NOMO-1 treated with DMSO at 0.1 percent for 48 hours (cell line): Measurements from ENCODE around the gene ZNRF1.
A peak's percentile ranks its signal among the peaks of the same experiment; 100 is the strongest.

Experiments used
- DNase-seq: peaks from one replicate; lab custom pipeline; 2025; ENCODE audit not compliant: unreplicated experiment; lab: John Stamatoyannopoulos, UW

ZNRF1 gene

DNA sequence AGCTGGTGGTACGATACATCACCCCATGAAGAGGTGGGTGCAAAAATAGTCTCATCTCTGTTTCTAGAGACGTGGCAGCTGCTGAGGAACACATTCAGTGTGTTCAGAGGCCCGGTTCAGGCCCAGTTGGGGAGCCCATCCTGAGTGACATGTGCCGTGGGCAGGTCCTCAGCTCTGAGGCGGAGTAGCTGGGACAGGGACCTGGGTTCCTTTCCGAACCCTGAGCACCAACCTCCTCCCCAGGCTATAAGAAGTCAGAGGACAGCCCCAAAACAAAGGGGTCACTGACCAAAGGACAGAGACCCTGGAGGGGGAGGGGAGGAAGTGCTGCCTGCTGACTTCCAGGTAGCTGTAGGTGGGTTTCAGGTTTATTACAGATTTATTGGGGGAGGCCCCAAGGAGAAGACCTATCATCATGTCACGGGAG, 112.7 kb downstream of the ZNRF1 start:
- DNase-seq: no peak

DNA sequence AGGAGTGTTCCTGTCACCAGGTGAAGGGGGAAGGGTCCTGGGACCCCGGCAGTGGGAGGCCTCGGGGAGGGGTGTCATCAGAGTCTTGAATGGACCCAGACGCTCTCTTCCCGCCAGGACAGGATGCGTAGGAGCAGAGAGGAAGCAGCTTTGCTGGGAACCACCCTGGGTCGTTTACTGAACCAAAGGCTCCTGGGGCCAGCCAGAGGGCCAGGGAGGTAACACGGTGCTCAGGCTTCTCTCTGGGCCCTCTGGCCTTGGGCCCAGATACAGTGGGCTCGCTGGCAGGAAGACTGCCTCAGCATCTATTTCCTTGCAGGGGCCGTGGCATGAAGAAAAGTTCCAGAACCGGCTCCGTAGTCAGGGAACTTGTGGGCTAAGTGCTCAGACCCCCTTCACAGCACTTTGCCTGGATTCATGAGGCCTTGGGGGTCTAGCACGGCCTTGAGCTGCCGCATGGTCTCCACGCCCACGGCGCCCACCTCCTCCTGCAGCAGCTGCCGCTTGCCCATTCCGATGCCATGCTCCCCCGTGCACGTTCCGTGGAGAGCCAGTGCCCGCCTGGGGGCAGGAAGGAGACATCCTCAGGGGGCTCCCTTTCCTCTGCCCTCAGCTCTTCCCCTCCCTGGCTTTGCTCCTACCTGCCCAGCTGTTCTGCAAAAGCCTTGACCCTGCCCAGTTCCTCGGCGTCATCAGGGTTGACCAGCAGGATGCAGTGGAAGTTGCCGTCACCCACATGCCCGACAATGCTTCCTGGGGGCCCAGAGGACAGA, 113.3 kb downstream of the ZNRF1 start:
- no peak for DNase-seq

DNA sequence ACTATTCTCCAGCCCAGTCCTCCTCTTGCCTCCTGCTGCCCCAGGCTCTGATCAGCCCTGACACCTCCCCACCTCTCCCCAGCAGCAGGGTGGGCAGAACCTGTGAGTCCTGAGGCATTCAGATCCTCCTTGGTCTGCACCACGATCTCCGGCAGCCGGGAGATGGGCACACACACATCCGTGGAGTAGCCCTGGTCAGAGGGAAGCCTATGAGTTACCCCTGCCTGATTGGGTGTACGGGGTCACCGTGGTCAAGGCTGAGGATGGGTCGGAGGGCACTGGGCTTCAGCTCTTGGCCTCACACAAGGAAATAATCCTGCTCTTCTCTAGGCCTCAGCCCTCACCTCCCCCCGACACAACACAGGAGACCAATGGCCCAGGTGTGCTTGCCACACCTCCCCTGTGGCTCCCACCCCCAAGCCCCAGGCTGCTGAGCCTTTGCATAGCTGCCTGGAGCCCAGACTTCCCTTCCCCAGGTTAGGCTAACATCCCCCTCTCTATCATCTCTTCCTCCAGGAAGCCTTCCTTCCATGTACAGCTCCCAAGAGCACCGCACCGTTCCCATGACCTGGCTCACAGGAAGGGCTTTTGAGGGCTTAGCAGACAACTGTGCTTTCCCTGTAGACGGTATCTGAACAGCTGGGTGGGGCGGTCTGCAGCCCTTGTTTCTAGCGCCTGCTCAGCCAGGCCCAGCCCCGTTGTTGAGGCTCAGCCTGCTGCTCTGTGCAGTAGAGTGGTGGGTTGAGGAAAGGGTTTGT, 114.1 kb downstream of the ZNRF1 start:
- no peak for DNase-seq

DNA sequence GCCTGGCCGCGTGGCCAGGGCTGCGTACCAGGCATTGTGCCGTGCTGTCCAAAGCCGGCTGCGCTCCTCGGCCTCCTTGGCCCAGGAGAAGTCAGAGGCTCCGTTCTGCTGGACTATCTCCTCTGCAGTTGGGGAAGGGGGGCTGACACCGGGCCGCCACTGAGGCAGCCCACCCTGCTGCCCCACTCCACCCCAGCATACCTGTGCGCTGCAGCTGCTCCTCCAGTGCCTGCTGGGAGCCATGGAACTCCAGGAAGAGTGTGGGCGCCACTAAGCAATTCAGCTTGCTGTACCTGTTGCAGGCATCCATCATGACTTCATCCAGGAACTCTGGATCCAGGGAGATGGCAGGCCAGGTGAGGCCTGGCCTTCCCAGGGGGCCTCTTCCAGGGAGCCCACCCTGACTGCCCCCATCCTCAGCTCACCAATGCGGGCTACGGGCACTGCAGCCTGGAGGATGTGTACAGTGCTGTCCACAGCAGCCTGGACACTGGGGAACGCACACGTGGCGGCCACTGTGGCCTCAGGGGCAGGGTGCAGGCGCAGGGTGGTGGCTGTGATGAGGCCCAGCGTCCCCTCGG, 114.8 kb downstream of the ZNRF1 start:
- no peak for DNase-seq

DNA sequence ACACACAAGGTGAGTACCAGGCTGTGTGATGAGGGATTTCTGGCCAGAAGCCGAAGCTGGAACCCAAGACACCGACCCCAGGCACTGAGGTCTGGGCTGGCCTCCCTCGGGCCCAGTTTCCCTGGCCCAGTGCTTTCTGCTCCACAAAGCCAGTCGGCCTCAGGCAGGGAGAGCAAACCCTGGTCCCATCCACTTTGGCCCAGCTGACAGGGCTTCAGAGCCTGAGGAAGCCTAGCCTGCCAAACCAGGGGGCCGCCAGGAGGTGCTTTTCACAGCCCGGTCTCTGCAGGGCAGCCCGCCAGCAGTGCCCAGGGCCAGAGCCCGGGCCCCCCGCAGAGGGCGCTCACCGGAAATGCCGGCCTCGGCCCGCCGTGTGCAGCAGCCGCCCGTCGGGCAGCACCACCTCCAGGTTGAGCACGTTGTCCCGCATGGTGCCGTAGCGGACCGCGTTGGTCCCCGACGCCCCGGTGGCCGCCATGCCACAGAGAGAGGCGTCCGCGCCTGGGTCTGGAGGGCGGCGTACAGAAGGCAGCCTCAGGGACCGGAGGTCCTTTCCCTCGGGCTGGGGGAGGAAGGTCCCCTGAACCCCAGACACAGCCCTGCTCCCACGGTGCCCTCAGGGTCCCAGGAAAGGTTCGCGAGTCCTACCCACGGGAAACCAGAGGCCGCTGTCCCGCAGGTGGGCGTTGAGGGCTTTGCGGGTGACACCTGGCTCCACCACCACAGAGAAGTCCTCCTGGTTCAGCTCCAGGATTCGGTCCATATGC, 115.5 kb downstream of the ZNRF1 start:
- DNase-seq: no peak

DNA sequence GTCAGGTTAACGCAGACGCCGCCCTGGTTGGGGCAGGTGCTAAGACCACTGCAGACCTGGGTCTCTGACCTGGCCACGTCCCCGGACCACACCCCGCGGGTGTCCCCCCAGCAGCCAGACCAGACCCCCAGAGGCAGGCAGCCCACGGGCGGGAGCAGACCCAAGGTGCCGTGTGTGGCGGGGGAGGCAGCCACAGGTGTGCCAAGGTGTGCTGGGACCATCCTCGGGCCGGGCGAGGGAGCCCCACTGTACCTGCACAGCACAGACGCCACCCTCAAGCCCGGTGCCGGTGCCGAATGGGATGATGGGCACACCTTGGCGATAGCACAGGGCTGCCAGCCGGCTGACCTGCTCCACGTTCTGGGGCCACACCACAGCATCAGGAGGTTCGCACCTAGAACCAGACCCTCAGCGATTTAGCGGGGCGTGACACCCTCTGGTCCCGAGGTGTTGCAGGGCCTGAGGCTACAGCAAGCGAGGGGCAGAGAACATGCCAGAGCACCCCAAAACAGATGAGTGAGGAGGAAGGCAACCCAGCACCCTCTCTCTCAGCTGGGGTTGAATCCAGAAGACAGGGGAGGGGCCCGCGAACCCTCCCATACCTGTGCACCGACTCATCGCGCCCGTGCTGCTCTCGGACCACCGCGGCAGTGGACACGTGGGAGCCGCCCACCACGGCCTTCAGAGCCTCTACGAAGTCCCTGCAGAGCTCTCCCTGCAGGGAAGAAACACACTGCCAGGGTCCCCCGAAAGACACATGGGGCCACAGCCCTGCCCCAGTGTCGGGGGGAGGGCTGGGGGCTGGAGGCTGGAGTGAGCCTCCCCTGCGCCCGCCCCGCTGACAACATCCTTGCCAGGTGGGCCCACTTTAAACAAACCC, 116.4 kb downstream of the ZNRF1 start:
- DNase-seq: no peak

DNA sequence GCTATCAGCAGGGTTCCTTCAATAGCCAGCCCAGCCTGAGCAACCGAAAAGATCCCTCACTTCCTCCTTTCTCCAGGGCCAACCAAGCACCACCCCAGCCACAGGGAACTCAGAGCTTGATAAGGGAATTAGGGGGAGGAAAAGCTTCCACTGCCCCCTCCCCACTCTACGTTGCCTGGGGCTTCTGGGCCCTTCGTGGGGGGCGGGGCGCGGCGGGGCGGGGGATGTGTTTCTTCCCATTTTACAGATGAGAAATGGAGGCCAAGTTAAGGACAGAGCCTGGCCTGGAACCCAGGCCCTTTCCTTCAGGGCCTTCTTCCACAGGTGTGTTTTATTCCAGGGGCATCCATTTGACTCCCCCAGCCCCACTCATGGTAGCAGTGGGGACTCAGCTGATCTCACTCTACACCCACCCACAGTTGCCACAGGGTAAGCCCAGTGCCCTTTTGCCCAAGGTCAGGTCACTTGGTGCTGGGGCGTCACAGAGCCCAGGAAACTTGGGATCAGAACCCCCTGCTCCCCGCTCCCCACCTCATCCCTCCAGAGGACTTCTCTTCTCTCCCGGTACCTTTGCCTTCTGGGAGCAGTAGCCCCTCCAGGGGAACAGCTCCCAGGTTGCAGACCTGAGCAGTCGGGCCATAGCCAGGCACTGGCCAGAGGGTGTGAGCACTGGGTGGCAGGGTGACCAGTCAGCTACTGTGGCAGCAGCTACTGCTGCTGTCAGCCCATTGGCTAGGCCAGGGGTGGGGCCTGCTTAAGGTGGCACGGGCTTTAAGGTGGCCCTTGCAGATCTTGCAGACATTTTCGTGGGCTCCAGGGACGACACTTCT, 117.5 kb downstream of the ZNRF1 start, which contains the start of gene LDHD:
Gene LDHD (minus strand): TSS at position 700 of the 830 bp plus-strand sequence. CDS start 60 bp downstream, at position 640.
- peak; percentile 82 for DNase-seq

DNA sequence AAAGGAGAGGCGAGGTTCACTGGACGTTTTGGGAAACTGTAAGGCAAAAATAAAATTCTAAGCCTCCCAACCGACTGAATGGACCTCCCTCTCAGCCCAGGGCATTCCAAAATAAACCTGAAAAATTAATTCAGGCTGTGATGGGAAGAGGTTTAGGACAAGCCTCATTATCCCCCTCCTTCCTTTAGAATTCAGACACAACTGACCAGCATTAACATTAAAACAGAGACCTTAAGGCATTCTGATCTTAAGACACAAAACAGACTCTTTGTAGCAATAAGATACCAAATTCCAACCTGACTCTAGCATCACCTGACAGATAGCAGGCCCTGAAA, 118.1 kb downstream of the ZNRF1 start:
- no peak for DNase-seq

DNA sequence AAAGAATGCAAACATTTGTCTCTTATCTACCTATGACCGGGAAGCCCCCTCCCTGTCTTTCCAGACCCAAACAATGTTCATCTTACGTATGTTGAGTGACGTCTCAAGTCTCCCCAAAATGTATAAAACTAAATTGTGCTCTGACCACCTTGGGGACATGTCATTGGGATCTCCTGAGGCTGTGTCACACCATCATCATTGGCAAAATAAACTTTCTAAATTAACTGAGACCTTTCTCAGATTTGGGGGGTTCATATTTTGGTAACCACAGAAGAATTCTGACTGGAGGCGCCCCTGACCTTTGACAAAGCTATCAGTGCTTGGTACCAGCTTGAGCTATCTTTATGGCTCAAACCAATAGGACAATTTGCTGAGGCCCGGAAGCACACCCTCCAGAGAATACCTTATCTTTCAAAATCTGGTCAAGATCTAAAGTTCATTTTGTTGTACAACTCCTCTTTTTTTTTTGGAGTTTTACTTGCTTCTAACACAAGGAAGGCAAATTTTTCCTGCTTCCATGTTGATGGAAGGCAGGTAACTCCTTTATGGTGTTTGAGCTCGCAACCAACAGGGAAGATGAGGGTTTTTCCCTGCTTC, 120.2 kb downstream of the ZNRF1 start:
- no peak for DNase-seq

DNA sequence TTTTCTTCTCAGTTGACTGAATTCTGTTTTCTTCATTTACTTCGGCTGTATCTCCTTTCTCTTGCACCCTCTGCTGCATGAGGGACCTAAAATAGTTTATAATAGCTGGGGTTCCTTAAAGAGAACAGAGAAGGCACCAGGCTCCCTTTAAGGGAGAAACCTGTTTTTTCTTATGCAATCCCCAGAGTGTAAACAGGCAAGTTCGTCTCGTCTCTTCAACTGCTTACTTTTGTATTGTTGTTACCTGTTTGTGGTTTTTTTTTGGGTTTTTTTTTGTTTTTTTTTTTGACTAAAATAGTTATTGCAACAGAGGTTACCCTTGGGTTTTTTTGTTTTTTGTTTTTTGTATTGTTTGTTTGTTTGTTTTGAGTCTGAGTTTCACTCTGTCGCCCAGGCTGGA, 121.4 kb downstream of the ZNRF1 start:
- DNase-seq: no peak

DNA sequence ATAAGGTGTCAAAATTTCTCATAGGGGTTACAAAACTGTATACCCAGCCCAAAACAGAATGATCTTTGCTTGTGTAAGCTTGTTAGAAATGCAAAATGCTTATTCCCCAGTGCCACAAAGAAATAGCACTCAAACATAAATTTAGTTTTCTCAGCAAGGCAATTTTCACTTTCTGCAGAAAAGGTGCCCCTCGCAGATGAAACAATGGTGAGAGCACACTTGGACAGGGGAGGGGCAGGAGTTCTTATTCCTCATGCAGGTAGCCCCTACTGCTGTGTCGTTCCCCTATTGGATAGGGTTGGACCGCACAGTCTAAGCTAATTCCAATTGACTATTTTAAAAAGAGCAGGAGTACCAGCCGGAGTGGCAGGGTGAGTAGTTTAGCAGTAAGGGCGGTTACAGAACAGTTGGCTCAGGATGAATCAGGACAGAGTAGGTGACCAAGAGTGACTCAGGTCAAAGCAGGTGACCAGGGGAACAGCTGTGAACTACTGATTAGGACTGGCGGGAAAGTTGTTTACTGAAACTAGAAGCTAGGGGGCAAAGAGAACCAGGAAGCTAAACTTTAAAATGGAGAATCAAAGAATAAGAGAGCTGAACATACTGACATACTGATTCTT, 123.2 kb downstream of the ZNRF1 start:
- DNase-seq: no peak

DNA sequence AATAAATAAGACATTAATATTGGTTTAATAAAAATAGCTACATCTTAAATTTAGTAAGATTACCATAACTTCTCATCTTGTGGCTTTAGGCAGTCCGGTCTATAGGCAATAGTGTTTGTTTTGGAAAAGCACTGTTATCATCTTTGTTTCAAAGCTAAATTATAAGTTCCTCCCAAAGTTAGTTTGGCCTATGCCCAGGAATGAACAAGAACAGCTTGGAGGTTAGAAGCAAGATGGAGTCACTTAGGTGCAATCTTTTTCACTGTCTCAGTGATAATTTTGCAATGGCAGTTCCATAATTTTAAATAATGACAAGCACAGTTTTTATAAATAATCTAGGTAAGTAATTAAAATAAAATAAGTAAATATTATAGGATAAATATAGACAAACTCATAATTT, 123.8 kb downstream of the ZNRF1 start:
- DNase-seq: no peak

DNA sequence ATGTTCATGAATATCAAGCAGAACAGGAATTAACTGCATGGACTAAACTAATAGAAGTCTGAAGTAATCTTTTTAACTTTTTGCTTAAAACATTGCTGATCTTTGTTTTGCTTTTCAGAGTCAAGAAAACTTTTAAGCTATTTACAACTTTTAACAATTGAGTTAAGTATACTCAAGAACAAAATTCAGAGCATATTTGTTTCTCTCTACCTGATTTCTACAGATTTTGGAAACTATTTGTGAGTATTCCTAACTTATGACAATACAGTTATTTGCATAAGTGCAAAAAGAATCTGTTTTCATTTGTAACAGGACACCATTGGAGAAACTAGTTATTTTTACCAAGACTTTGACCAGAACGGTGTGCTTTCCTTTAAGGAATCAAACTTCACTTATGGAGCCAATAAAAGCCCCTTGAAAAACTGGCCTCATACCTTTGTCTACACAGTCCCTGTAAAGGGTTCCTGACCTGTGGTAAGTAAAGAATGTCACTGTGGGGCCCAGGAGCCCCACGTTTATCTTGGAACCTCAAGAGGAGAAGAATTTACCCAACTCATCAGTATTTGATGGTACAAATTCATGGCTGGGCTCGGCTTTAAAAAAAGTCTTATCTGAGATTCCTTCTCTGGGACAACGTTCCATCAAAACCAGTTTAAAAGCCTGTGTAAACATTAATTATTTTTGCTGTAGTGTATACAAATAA, 129.0 kb downstream of the ZNRF1 start:
- DNase-seq: no peak

DNA sequence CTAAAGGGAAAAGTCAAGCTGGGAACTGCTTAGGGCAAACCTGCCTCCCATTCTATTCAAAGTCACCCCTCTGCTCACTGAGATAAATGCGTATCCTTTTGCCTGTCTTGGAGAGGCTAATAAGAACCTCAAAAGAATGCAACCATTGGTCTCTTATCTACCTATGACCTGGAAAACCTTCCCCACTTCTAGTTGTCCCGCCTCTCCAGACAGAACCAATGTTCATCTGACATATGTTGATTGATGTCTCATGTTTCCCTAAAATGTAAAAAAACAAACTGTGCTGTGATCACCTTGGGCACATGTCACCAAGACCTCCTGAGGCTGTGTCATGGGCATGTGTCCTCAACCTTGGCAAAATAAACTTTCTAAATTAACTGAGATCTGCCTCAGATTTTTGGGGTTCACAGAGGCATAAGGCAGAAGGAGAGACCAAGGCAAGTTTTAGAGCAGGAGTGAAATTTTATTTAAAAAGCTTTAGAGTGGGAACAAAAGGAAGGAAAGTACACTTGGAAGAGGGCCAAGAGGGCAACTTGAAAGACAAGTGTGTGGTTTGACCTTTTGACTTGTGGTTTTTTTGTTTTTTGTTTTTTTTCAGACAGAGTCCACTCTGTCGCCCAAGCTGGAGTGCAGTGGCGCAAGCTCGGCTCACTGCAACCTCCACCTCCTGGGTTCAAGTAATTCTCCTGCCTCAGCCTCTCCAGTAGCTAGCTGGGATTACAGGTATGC, 130.8 kb downstream of the ZNRF1 start:
- DNase-seq: peak; percentile 18

DNA sequence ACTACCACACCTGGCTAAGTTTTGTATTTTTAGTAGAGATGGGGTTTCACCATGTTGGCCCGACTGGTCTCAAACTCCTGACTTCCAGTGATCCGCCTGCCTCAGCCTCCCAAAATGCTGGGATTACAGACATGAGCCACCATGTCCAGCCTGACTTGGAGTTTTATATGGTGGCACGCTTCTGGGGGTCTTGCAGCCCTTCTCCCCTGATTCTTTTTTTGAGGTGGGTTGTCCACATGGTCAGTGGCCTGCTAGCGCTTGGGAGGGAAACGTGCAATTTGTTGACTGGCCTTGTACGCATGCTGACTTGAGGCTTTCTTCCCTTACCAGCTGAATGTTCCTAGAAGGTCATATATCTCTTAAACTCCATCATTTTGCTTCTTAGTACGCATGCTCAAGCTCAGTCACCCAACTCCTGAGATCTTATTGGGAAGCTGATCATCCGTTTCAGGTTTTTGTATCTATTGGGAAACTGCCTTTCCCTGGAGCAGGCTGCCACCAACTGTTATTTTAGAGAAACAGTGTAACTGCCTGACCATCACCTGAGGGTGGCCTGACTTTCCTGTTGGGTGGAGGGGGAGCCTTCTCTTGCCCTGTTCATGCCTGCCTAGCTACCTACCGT, 131.4 kb downstream of the ZNRF1 start:
- peak; percentile 7 for DNase-seq

DNA sequence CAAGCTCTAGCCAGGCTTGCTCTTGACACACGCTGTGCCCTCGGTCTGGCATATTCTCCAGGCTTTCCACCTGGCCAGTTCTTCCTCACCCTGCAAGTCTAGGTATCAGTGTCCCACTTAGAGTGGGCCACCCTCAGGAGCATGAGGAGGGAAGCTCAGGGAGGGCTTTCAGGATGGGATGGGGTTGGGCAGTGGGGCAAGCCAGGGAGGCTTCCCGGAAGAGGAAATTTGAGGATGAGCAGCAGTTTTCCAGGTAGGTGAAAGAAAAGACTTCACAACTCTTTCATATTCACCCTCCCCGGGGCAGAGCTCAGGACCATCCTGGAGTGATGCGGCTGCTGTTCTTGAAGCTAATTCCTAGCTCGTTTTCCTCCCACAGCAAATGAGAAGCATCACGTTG, 132.3 kb downstream of the ZNRF1 start:
- no peak for DNase-seq

DNA sequence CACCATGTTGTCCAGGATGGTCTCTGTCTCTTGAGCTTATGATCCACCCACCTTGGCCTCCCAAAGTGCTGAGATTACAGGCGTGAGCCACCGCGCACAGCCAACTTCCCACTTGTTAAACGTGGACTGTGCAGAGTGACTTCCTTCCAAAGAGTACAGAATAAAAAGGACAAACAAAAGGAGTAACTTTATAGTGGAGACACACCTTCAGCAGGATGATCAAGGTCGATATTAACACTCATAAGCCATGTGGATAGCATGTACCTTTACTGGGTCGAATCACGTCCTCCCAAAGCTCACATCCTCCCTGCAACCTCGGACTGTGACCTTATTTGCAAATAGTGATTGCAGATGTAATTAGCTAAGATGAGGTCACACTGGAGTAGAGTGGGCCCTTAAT, 139.4 kb downstream of the ZNRF1 start:
- no peak for DNase-seq
